Activated CD8-positive, alpha-beta T cell treated with anti-CD3 and anti-CD28 coated beads for 36 hours (primary cell): ENCODE measurements around the gene MRTFA. TPM values are rescaled to one million over a fixed set of nuclear protein-coding genes. Genes with fewer than 3 reads are reported as not detected.

Experiments used
- ATAC-seq: fragments of 200-7000 bp; cut with Tn5 transposase; one replicate; pipeline ENCODE4 v1.10.0; 2021; ENCODE audit warnings: mild to moderate bottlenecking, moderate library complexity
- CTCF ChIA-PET: fragments of 350-600 bp; sonication (Branson Sonifier 250); formaldehyde crosslinking; loops from one replicate; lab custom pipeline; 2021; ENCODE audit warnings: antibody characterized with exemption; lab: Charles Lee
- POLR2A ChIA-PET: fragments of 350-600 bp; sonication (Branson Sonifier 250); formaldehyde crosslinking; loops from one replicate; lab custom pipeline; 2021; ENCODE audit warnings: antibody characterized with exemption; lab: Charles Lee
- DNase-seq: peaks from one replicate; pipeline ENCODE4 v3.0.0-alpha.2; 2020
- H3K27ac Mint-ChIP-seq: one replicate; pipeline ENCODE4 v1.8.0; 2021; ENCODE audit warnings: mild to moderate bottlenecking, mixed read lengths
- H3K27me3 Mint-ChIP-seq: one replicate; pipeline ENCODE4 v1.8.0; 2021; ENCODE audit warnings: mixed read lengths
- H3K36me3 Mint-ChIP-seq: one replicate; pipeline ENCODE4 v1.8.0; 2021; ENCODE audit warnings: low read depth, mixed read lengths
- H3K4me1 Mint-ChIP-seq: one replicate; pipeline ENCODE4 v1.8.0; 2021; ENCODE audit warnings: low read depth, mixed read lengths
- H3K4me3 Mint-ChIP-seq: one replicate; pipeline ENCODE4 v1.8.0; 2021; ENCODE audit warnings: mild to moderate bottlenecking, moderate library complexity, mixed read lengths
- H3K9me3 Mint-ChIP-seq: one replicate; pipeline ENCODE4 v1.8.0; 2021; ENCODE audit warnings: mixed read lengths
- CTCF ChIP-seq: fragments of 200-600 bp; IDR thresholded peaks from one replicate; pipeline ENCODE4 v1.8.0; 2022; ENCODE audit warnings: antibody characterized with exemption, mild to moderate bottlenecking
- intact Hi-C: fragments of 100-400 bp; cut with micrococcal nuclease; formaldehyde crosslinking; loops from one replicate; pipeline ENCODE4 v1.10.0; 2022
- total RNA-seq, 2 experiments: library from RNA; stranded (reverse); gene quantifications; one replicate each; pipeline ENCODE4 v1.2.3, GENCODE V29; 2021

Gene MRTFA
- total RNA-seq, 2 experiments from 2014 or later = 37.4 to 40.0 TPM

- intact Hi-C loops = no loop called here
- ChIA-PET CTCF (interaction anchor here (0.5 kb wide), 1 partner anchor 478 kb away, joined by 3 read pairs; no protein-coding TSS in a partner anchor), POLR2A (interaction anchor here (0.6 kb wide), 1 partner anchor 39 kb away, joined by 3 read pairs; no protein-coding TSS in a partner anchor)
- Mint-ChIP-seq H3K36me3 (peaks cover 10% of the 10 kb centered on the region), H3K4me1 (peaks cover 3% of the 10 kb centered on the region), H3K4me3 (no peak overlapping the region), H3K27me3 (no peaks in the 10 kb centered on the region), H3K9me3 (peaks cover 5% of the 10 kb centered on the region), H3K27ac (no peak overlapping the region)
- no peak for ATAC-seq
- no peak for DNase-seq
- TF ChIP-seq CTCF = no peak
These were observed 68.7 kb downstream of the MRTFA start for GRCh38 chr22:40567626-40568328.

GRCh38 chr22:40567106-40567505 lies 69.4 kb downstream of the MRTFA start:
- peaks cover 7% of the 10 kb centered on the region for H3K36me3 Mint-ChIP-seq

GRCh38 chr22:40560994-40561515 lies 75.5 kb downstream of the MRTFA start:
- H3K27ac Mint-ChIP-seq = no peak overlapping the region
- peaks cover 15% of the 10 kb centered on the region for H3K4me1 Mint-ChIP-seq
- no peaks in the 10 kb centered on the region for H3K27me3 Mint-ChIP-seq
- no peak overlapping the region for H3K4me3 Mint-ChIP-seq
- POLR2A ChIA-PET = no interaction called here
- H3K9me3 Mint-ChIP-seq = no peaks in the 10 kb centered on the region
- no peaks in the 10 kb centered on the region for H3K36me3 Mint-ChIP-seq
- TF ChIP-seq CTCF = no peak
- DNase-seq (no peak), ATAC-seq (no peak)
- CTCF ChIA-PET = interaction anchor here (0.8 to 1.0 kb wide), 2 partner anchors 85 to 124 kb away, joined by 3 to 5 read pairs; no protein-coding TSS in a partner anchor
- intact Hi-C loops = no loop called here

More at GRCh38 chr22:40567106-40567505, 69.4 kb downstream of the MRTFA start:
- no peak overlapping the region for H3K4me3 Mint-ChIP-seq
- ATAC-seq (no peak), DNase-seq (no peak)
- H3K27me3 Mint-ChIP-seq = no peaks in the 10 kb centered on the region
- peaks cover 4% of the 10 kb centered on the region for H3K9me3 Mint-ChIP-seq
- no peak for TF ChIP-seq CTCF
- CTCF ChIA-PET = interaction anchor here (1.0 kb wide), 1 partner anchor 79 kb away, joined by 3 read pairs; no protein-coding TSS in a partner anchor
- H3K4me1 Mint-ChIP-seq = peaks cover 3% of the 10 kb centered on the region
- intact Hi-C loops = no loop called here
- POLR2A ChIA-PET = no interaction called here
- no peak overlapping the region for H3K27ac Mint-ChIP-seq

DNA sequence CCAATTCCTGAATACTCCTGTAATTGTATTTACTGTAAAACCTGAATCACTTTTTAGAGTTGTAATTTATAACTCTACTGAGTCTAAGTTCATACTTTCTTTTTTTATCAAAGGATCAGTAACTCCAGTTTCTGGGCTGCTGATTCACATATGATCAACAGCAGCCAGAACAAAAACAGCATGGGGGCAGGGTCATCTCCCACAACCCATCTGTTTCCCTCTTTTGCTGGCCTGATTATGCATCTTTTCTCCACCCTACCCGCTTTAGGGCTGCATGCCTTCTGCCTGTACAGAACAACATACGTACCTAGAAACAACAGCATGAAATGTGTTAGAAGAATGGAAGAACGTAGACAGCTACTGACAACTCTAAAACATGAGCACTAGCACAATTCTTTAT lies 76.0 kb downstream of the MRTFA start:
- ATAC-seq = no peak
- POLR2A ChIA-PET = no interaction called here
- no peak overlapping the region for H3K27ac Mint-ChIP-seq
- no peaks in the 10 kb centered on the region for H3K27me3 Mint-ChIP-seq
- TF ChIP-seq CTCF = no peak
- no peaks in the 10 kb centered on the region for H3K9me3 Mint-ChIP-seq
- H3K36me3 Mint-ChIP-seq = no peaks in the 10 kb centered on the region
- CTCF ChIA-PET = interaction anchor here (0.8 to 1.0 kb wide), 2 partner anchors 86 to 124 kb away, joined by 3 to 5 read pairs; no protein-coding TSS in a partner anchor
- no peak overlapping the region for H3K4me3 Mint-ChIP-seq
- H3K4me1 Mint-ChIP-seq = peaks cover 15% of the 10 kb centered on the region
- intact Hi-C loops = no loop called here
- no peak for DNase-seq

DNA sequence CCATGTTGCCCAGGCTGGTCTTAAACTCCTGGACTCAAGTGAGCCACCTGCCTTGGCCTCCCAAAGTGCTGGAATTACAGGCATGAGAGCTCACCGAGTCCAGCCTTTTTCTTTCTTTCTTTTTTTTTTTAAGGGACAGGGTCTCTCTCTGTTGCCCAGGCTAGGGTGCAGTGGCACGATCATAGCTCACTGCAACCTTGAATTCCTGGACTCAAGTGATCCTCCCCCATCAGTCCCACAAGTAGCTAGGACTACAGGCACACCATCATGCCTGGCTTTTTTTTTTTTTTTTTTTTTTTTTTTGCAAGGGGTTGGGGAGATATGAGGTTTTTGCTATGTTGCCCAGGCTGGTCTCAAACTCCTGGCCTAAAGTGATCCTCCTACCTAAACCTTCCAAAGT lies 78.5 kb downstream of the MRTFA start:
- no peak for DNase-seq
- intact Hi-C loops = no loop called here
- Mint-ChIP-seq H3K27me3 (no peaks in the 10 kb centered on the region), H3K36me3 (peaks cover 16% of the 10 kb centered on the region), H3K4me3 (no peak overlapping the region), H3K9me3 (peaks cover 3% of the 10 kb centered on the region), H3K4me1 (peaks cover 16% of the 10 kb centered on the region), H3K27ac (no peak overlapping the region)
- CTCF ChIA-PET = no interaction called here
- no peak for TF ChIP-seq CTCF
- ATAC-seq = no peak
- POLR2A ChIA-PET = no interaction called here
